SK-N-SH (cell line): ENCODE results near the gene CLEC5A. TPM values are rescaled to one million over a fixed set of nuclear protein-coding genes. Genes with fewer than 3 reads are reported as not detected.

Experiments used
- CTCF ChIA-PET: fragments of 300-600, 350-600 bp; formaldehyde crosslinking; extraction: SDS; loops from one replicate; lab custom pipeline; 2021; lab: Yijun Ruan, JAX
- POLR2A ChIA-PET: fragments of 350-600 bp; sonication (Branson Sonifier 250); formaldehyde crosslinking; extraction: SDS; loops from one replicate; lab custom pipeline; 2020; ENCODE audit warnings: antibody characterized with exemption, inconsistent platforms; lab: Yijun Ruan, JAX
- DNase-seq: peaks from one replicate; pipeline ENCODE4 v3.0.0; 2012
- H2AFZ ChIP-seq: fragments of 200-600 bp; sonication (generic); 2 replicates; pipeline ENCODE4 v1.8.1; 2016; ENCODE audit warnings: antibody characterized with exemption, mild to moderate bottlenecking, low read depth
- H3F3A ChIP-seq: fragments of 200-600 bp; sonication (generic); replicated peaks from 2 replicates; pipeline ENCODE3; 2016; ENCODE audit warnings: antibody characterized with exemption, mild to moderate bottlenecking; ENCODE audit not compliant: insufficient read depth
- H3K27ac ChIP-seq, 2 experiments: fragments of 200-500 bp in 1 of 2; fragments of 200-600 bp in 1 of 2; sonication (Bioruptor generic) in 1 of 2; sonication (generic), shearing (Covaris generic) in 1 of 2; 2 replicates each; pipeline versions ENCODE4 v1.5.1 to v1.6.1; 2014 to 2016; ENCODE audit warnings: low read depth in 2 of 2, inconsistent platforms in 1 of 2, low read length in 1 of 2, mild to moderate bottlenecking in 1 of 2, mixed read lengths in 1 of 2
- H3K27me3 ChIP-seq: fragments of 200-600 bp; sonication (generic), shearing (Covaris generic); 2 replicates; pipeline ENCODE4 v1.6.1; 2016; ENCODE audit warnings: mixed run types; ENCODE audit not compliant: insufficient read depth
- H3K36me3 ChIP-seq, 2 experiments: fragments of 200-500 bp in 1 of 2; fragments of 200-600 bp in 1 of 2; sonication (Bioruptor generic) in 1 of 2; sonication (generic) in 1 of 2; replicated peaks in 1 of 2; 2 replicates each; pipeline versions ENCODE3 to v1.5.1; 2014 to 2016; ENCODE audit warnings: low read length in 1 of 2, mild to moderate bottlenecking in 1 of 2; ENCODE audit not compliant: insufficient read depth in 2 of 2, control insufficient read depth in 1 of 2
- H3K4me1 ChIP-seq, 2 experiments: fragments of 200-500 bp in 1 of 2; fragments of 200-600 bp in 1 of 2; sonication (Bioruptor generic) in 1 of 2; sonication (generic), shearing (Covaris generic) in 1 of 2; 2 replicates each; pipeline versions ENCODE4 v1.5.1 to v1.6.1; 2014 to 2016; ENCODE audit warnings: low read depth in 1 of 2, low read length in 1 of 2, mixed run types in 1 of 2; ENCODE audit not compliant: insufficient read depth in 2 of 2, control insufficient read depth in 1 of 2
- H3K4me2 ChIP-seq: fragments of 200-600 bp; sonication (generic), shearing (Covaris generic); 2 replicates; pipeline ENCODE4 v1.6.1; 2017; ENCODE audit warnings: mixed run types
- H3K4me3 ChIP-seq, 2 experiments: fragments of 200-500 bp in 1 of 2; fragments of 200-600 bp in 1 of 2; sonication (Bioruptor generic) in 1 of 2; sonication (generic), shearing (Covaris generic) in 1 of 2; 2 replicates each; pipeline versions ENCODE4 v1.5.1 to v1.8.1; 2014 to 2016; ENCODE audit warnings: low read depth in 2 of 2, inconsistent platforms in 1 of 2, low read length in 1 of 2, mild to moderate bottlenecking in 1 of 2, mixed read lengths in 1 of 2, moderate library complexity in 1 of 2
- H3K79me2 ChIP-seq: fragments of 200-600 bp; sonication (generic); 2 replicates; pipeline ENCODE4 v1.8.1; 2017; ENCODE audit warnings: mild to moderate bottlenecking; ENCODE audit not compliant: insufficient read depth
- H3K9ac ChIP-seq: fragments of 200-600 bp; sonication (generic); 2 replicates; pipeline ENCODE4 v1.6.1; 2017; ENCODE audit warnings: mixed run types
- H3K9me2 ChIP-seq: fragments of 200-600 bp; sonication (generic); 2 replicates; pipeline ENCODE4 v1.6.1; 2017; ENCODE audit warnings: mixed run types
- H3K9me3 ChIP-seq: fragments of 200-600 bp; sonication (generic); 2 replicates; pipeline ENCODE4 v1.6.1; 2017; ENCODE audit warnings: mixed run types, mild to moderate bottlenecking, moderate library complexity
- H4K20me1 ChIP-seq: fragments of 200-600 bp; sonication (generic); 2 replicates; pipeline ENCODE4 v1.6.1; 2017; ENCODE audit warnings: mild to moderate bottlenecking, mixed run types; ENCODE audit not compliant: insufficient read depth
- CHD2 ChIP-seq: fragments of 150-350 bp; IDR thresholded peaks from 2 replicates; pipeline ENCODE4 v1.6.1; 2018; ENCODE audit warnings: low read length; ENCODE audit not compliant: partially characterized antibody
- EP300 ChIP-seq, 2 experiments: IDR thresholded peaks; 2 replicates each; pipeline versions ENCODE4 v1.4.0 to v1.6.1; 2012; ENCODE audit warnings: borderline replicate concordance in 1 of 2, low read depth in 1 of 2, low read length in 1 of 2
- FOSL2 ChIP-seq: IDR thresholded peaks from 2 replicates; pipeline ENCODE4 v1.4.0; 2012; ENCODE audit warnings: low read depth, mild to moderate bottlenecking, moderate library complexity, borderline replicate concordance
- FOXJ3 ChIP-seq: sonication (generic); formaldehyde crosslinking; IDR thresholded peaks from 2 replicates; pipeline ENCODE4 v1.5.1; 2020; ENCODE audit warnings: mild to moderate bottlenecking, missing genetic modification reagents
- FOXM1 ChIP-seq: IDR thresholded peaks from 2 replicates; pipeline ENCODE4 v1.4.0; 2012; ENCODE audit warnings: low read depth, mild to moderate bottlenecking
- GABPA ChIP-seq: IDR thresholded peaks from 2 replicates; pipeline ENCODE4 v1.4.0; 2012; ENCODE audit warnings: low read depth, mild to moderate bottlenecking
- MEF2A ChIP-seq: IDR thresholded peaks from 2 replicates; pipeline ENCODE4 v1.4.0; 2012; ENCODE audit warnings: low read depth, borderline replicate concordance
- MXI1 ChIP-seq: IDR thresholded peaks from 2 replicates; pipeline ENCODE4 v1.6.1; 2012; ENCODE audit warnings: mild to moderate bottlenecking, low read depth, low read length, improper control_type of control experiment
- NFIC ChIP-seq: IDR thresholded peaks from 2 replicates; pipeline ENCODE4 v1.4.0; 2012; ENCODE audit warnings: borderline replicate concordance
- NRF1 ChIP-seq: IDR thresholded peaks from 2 replicates; pipeline ENCODE4 v1.6.1; 2012; ENCODE audit warnings: low read depth, mild to moderate bottlenecking, low read length
- POLR2AphosphoS5 ChIP-seq: IDR thresholded peaks from 2 replicates; pipeline ENCODE4 v1.6.1; 2012; ENCODE audit warnings: low read depth, low read length
- RAD21 ChIP-seq: IDR thresholded peaks from 2 replicates; pipeline ENCODE4 v1.6.1; 2012; ENCODE audit warnings: mild to moderate bottlenecking, low read length
- SMC3 ChIP-seq: IDR thresholded peaks from 2 replicates; pipeline ENCODE4 v1.6.1; 2012; ENCODE audit warnings: low read depth, low read length, improper control_type of control experiment
- TCF12 ChIP-seq: IDR thresholded peaks from 2 replicates; pipeline ENCODE4 v1.4.0; 2012
- YY1 ChIP-seq: IDR thresholded peaks from 2 replicates; pipeline ENCODE4 v1.4.0; 2012; ENCODE audit warnings: low read depth, mild to moderate bottlenecking
- WGBS: methylation state at CpG from one replicate; pipeline ENCODE4 v1.1.6; 2017; ENCODE audit warnings: low lambda C conversion rate; 5-methylcytosine and 5-hydroxymethylcytosine counted together
- polyA plus RNA-seq, 3 experiments: library from polyadenylated mRNA; depleted of rRNA; stranded (reverse); fragments of >200 nt; gene quantifications; 2 replicates each; pipeline ENCODE4 v1.2.3, GENCODE V29; 2012
- TF ChIP-seq, protein P1 (sequence below): IDR thresholded peaks from 2 replicates; pipeline ENCODE4 v1.6.1; 2012; ENCODE audit warnings: mild to moderate bottlenecking, low read depth, low read length, moderate library complexity
- TF ChIP-seq, protein P2 (sequence below): IDR thresholded peaks from 2 replicates; pipeline ENCODE4; 2012
- TF ChIP-seq, protein P3 (sequence below): IDR thresholded peaks from 2 replicates; pipeline ENCODE4 v1.4.0; 2012; ENCODE audit warnings: low read depth
- TF ChIP-seq, protein P4 (sequence below): IDR thresholded peaks from 2 replicates; pipeline ENCODE4 v1.4.0; 2012; ENCODE audit warnings: low read depth, borderline replicate concordance

CLEC5A gene
- polyA plus RNA-seq, 1 of the 3 experiments (the other 2 are of a cell fraction) = not detected

DNA sequence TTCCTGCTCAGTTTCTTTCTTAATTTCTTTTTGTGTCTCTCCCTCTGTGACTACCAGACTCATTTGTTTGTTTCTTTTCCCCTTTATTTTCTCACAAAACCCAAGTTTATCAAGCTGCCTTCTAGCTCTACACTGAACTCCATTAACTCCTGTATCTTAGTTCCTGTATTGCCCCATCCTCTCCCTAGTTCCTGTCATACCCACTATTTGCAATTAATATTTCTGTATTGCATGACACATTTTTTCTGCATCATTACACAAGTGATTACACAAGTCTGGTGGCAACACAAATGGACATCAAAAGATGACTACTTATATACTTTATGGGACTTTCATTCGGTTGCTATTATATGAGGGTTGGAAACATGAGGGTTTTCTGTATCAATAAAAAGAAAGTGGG lies 57.5 kb downstream of the CLEC5A start:
- POLR2A ChIA-PET = no interaction called here
- H3K36me3 ChIP-seq = no peaks in the 10 kb centered on the region
- H4K20me1 ChIP-seq = no peaks in the 10 kb centered on the region
- no peak overlapping the region for H3K9ac ChIP-seq
- H3K9me2 ChIP-seq = no peaks in the 10 kb centered on the region
- no peaks in the 10 kb centered on the region for H3K27me3 ChIP-seq
- H3K4me2 ChIP-seq = no peak overlapping the region
- H2AFZ ChIP-seq = no peak overlapping the region
- H3K79me2 ChIP-seq = no peaks in the 10 kb centered on the region
- DNase-seq = no peak
- no peak overlapping the region for H3K27ac ChIP-seq
- WGBS = 19% methylated on average over 1 of the region's 1 CpG
- H3K9me3 ChIP-seq = no peaks in the 10 kb centered on the region
- H3F3A ChIP-seq = no peaks in the 10 kb centered on the region
- no peak overlapping the region for H3K4me3 ChIP-seq
- no peak for TF ChIP-seq MXI1
- TF ChIP-seq, protein P1, sequence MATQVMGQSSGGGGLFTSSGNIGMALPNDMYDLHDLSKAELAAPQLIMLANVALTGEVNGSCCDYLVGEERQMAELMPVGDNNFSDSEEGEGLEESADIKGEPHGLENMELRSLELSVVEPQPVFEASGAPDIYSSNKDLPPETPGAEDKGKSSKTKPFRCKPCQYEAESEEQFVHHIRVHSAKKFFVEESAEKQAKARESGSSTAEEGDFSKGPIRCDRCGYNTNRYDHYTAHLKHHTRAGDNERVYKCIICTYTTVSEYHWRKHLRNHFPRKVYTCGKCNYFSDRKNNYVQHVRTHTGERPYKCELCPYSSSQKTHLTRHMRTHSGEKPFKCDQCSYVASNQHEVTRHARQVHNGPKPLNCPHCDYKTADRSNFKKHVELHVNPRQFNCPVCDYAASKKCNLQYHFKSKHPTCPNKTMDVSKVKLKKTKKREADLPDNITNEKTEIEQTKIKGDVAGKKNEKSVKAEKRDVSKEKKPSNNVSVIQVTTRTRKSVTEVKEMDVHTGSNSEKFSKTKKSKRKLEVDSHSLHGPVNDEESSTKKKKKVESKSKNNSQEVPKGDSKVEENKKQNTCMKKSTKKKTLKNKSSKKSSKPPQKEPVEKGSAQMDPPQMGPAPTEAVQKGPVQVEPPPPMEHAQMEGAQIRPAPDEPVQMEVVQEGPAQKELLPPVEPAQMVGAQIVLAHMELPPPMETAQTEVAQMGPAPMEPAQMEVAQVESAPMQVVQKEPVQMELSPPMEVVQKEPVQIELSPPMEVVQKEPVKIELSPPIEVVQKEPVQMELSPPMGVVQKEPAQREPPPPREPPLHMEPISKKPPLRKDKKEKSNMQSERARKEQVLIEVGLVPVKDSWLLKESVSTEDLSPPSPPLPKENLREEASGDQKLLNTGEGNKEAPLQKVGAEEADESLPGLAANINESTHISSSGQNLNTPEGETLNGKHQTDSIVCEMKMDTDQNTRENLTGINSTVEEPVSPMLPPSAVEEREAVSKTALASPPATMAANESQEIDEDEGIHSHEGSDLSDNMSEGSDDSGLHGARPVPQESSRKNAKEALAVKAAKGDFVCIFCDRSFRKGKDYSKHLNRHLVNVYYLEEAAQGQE = no peak
- TF ChIP-seq, protein P2, sequence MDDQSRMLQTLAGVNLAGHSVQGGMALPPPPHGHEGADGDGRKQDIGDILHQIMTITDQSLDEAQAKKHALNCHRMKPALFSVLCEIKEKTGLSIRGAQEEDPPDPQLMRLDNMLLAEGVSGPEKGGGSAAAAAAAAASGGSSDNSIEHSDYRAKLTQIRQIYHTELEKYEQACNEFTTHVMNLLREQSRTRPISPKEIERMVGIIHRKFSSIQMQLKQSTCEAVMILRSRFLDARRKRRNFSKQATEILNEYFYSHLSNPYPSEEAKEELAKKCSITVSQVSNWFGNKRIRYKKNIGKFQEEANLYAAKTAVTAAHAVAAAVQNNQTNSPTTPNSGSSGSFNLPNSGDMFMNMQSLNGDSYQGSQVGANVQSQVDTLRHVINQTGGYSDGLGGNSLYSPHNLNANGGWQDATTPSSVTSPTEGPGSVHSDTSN = no peak
- no peak for TF ChIP-seq YY1
- TF ChIP-seq, protein P3, sequence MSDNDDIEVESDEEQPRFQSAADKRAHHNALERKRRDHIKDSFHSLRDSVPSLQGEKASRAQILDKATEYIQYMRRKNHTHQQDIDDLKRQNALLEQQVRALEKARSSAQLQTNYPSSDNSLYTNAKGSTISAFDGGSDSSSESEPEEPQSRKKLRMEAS = no peak
- TF ChIP-seq FOXM1 = no peak
- TF ChIP-seq EP300 (IDR thresholded peaks at IDR 0.05; ENCODE audit: borderline replicate concordance in 1 of 2, low read depth in 1 of 2, low read length in 1 of 2) = no peak
- TF ChIP-seq SMC3 = no peak
- no peak for TF ChIP-seq FOSL2
- TF ChIP-seq RAD21 = no peak
- TF ChIP-seq TCF12 = no peak
- TF ChIP-seq, protein P4, sequence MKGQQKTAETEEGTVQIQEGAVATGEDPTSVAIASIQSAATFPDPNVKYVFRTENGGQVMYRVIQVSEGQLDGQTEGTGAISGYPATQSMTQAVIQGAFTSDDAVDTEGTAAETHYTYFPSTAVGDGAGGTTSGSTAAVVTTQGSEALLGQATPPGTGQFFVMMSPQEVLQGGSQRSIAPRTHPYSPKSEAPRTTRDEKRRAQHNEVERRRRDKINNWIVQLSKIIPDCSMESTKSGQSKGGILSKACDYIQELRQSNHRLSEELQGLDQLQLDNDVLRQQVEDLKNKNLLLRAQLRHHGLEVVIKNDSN = no peak
- TF ChIP-seq NFIC = no peak
- TF ChIP-seq NRF1 = no peak
- no peak for TF ChIP-seq POLR2AphosphoS5
- TF ChIP-seq CHD2 = no peak
- no peak for TF ChIP-seq MEF2A
- no peak for TF ChIP-seq GABPA
- no peak for TF ChIP-seq FOXJ3 (CRISPR knock-in tag)
- TF ChIP-seq, all 33 proteins: peak for 0
- H3K4me1 ChIP-seq = no peaks in the 10 kb centered on the region
- CTCF ChIA-PET = interaction anchor here (0.7 kb wide), 1 partner anchor 103 kb away, joined by 3 read pairs; no protein-coding TSS in a partner anchor
